ENCODE results near the gene TK1. TPM values are rescaled to one million over a fixed set of nuclear protein-coding genes. Genes with fewer than 3 reads are reported as not detected.
"Not testable (repeated sequence)": the region's sequence is repeated elsewhere in the genome, so short reads cannot be mapped to it uniquely, and the experiment has no call there.

The TK1 gene
- total RNA-seq (10 to 100 TPM; 84.4 to 86.2 TPM), polyA plus RNA-seq (2.2 TPM)

- ChIA-PET CTCF (interaction anchor here (0.6 to 2.5 kb wide), 9 partner anchors 9 to 76 kb away, joined by 3 to 17 read pairs (median 3); no protein-coding TSS in a partner anchor), POLR2A (no interaction called here)
- Histone ChIP-seq H3K9me3 (ENCODE audit: low read length) (no peaks in the 10 kb centered on the region), H3K4me1 (ENCODE audit: insufficient read depth, low read length) (peaks cover 6% of the 10 kb centered on the region), H3K27ac (ENCODE audit: low read depth, low read length) (peak within 1 kb of the TSS; percentile 54), H3K4me3 (ENCODE audit: low read length) (peak within 1 kb of the TSS; percentile 76), H3K27me3 (ENCODE audit: insufficient read depth, low read length, poor library complexity, severe bottlenecking) (no peaks in the 10 kb centered on the region), H3K36me3 (ENCODE audit: insufficient read depth, low read length) (no peaks in the 10 kb centered on the region)
- Mint-ChIP-seq H3K4me3 (peak within 1 kb of the TSS; percentile 74 to 87 (median 84)), H3K27ac (peak within 1 kb of the TSS in 3 of 8 donors; percentile 38 to 82 (median 72)), H3K4me1 (peaks cover 10 to 18% (median 17%) of the 10 kb centered on the region in 3 donors), H3K27me3 (no peaks in the 10 kb centered on the region), H3K9me3 (no peaks in the 10 kb centered on the region), H3K36me3 (no peaks in the 10 kb centered on the region)
- DNase-seq = peak; percentile 64 to 81 (median 68)
These were observed at the start of gene TK1, which contains the start of gene AFMID for GRCh38 chr17:78186692-78187595. TSS of gene TK1 (minus strand) at chr17:78187052. CDS start at chr17:78186994, 58 bp downstream. TSS of gene AFMID (plus strand) at chr17:78187362. CDS start at chr17:78187371, 9 bp downstream.

- POLR2A ChIA-PET = no interaction called here
These were observed 49.0 kb upstream of the TK1 start for GRCh38 chr17:78235885-78236284.

GRCh38 chr17:78235022-78235421 is 48.2 kb upstream of the TK1 start:
- POLR2A ChIA-PET; H3K9me3 Mint-ChIP-seq; H3K36me3 Mint-ChIP-seq; H3K36me3 ChIP-seq (ENCODE audit: insufficient read depth, low read length); DNase-seq; H3K4me3 ChIP-seq (ENCODE audit: low read length); H3K9me3 ChIP-seq (ENCODE audit: low read length); H3K27ac Mint-ChIP-seq; H3K27ac ChIP-seq (ENCODE audit: low read depth, low read length); H3K4me1 ChIP-seq (ENCODE audit: insufficient read depth, low read length); H3K4me3 Mint-ChIP-seq: not testable (repeated sequence)
- CTCF ChIA-PET = interaction anchor here (1.3 kb wide), 1 partner anchor 16 kb away, joined by 3 read pairs; no protein-coding TSS in a partner anchor
- peaks cover 12% of the 10 kb centered on the region for H3K27me3 ChIP-seq (ENCODE audit: insufficient read depth, low read length, poor library complexity, severe bottlenecking)
- Mint-ChIP-seq H3K4me1 (peaks cover 3 to 13% (median 5%) of the 10 kb centered on the region in 3 donors), H3K27me3 (peaks cover 19 to 30% of the 10 kb centered on the region in 2 donors)

More at GRCh38 chr17:78235885-78236284, 49.0 kb upstream of the TK1 start:
- Histone ChIP-seq H3K27me3 (ENCODE audit: insufficient read depth, low read length, poor library complexity, severe bottlenecking) (peaks cover 6% of the 10 kb centered on the region), H3K27ac (ENCODE audit: low read depth, low read length) (no peak overlapping the region), H3K9me3 (ENCODE audit: low read length) (no peaks in the 10 kb centered on the region), H3K36me3 (ENCODE audit: insufficient read depth, low read length) (no peaks in the 10 kb centered on the region), H3K4me1 (ENCODE audit: insufficient read depth, low read length) (no peaks in the 10 kb centered on the region), H3K4me3 (ENCODE audit: low read length) (no peak overlapping the region)
- Mint-ChIP-seq H3K27me3 (peaks cover 18 to 22% of the 10 kb centered on the region in 2 donors), H3K4me1 (peaks cover 3 to 10% (median 5%) of the 10 kb centered on the region in 3 donors), H3K36me3 (no peaks in the 10 kb centered on the region), H3K27ac (no peak overlapping the region), H3K9me3 (no peaks in the 10 kb centered on the region), H3K4me3 (no peak overlapping the region)
- no peak for DNase-seq
- CTCF ChIA-PET = interaction anchor here (1.3 kb wide), 1 partner anchor 15 kb away, joined by 3 read pairs; no protein-coding TSS in a partner anchor

GRCh38 chr17:78234261-78234865 is 47.5 kb upstream of the TK1 start:
- Mint-ChIP-seq H3K27me3 (peaks cover 19 to 30% of the 10 kb centered on the region in 2 donors), H3K36me3 (no peaks in the 10 kb centered on the region), H3K9me3 (no peaks in the 10 kb centered on the region), H3K4me3 (no peak overlapping the region), H3K27ac (no peak overlapping the region), H3K4me1 (peaks cover 3 to 13% (median 5%) of the 10 kb centered on the region in 3 donors)
- no peak overlapping the region for H3K27ac ChIP-seq (ENCODE audit: low read depth, low read length)
- H3K4me1 ChIP-seq (ENCODE audit: insufficient read depth, low read length) = no peaks in the 10 kb centered on the region
- no peaks in the 10 kb centered on the region for H3K9me3 ChIP-seq (ENCODE audit: low read length)
- DNase-seq = no peak
- H3K36me3 ChIP-seq (ENCODE audit: insufficient read depth, low read length) = no peaks in the 10 kb centered on the region
- H3K27me3 ChIP-seq (ENCODE audit: insufficient read depth, low read length, poor library complexity, severe bottlenecking) = peaks cover 12% of the 10 kb centered on the region
- no peak overlapping the region for H3K4me3 ChIP-seq (ENCODE audit: low read length)
- ChIA-PET CTCF (no interaction called here), POLR2A (no interaction called here)

- Mint-ChIP-seq H3K9me3 (no peaks in the 10 kb centered on the region), H3K36me3 (no peaks in the 10 kb centered on the region), H3K4me1 (peaks cover 3 to 13% (median 5%) of the 10 kb centered on the region in 3 donors), H3K27ac (no peak overlapping the region), H3K4me3 (no peak overlapping the region), H3K27me3 (peaks cover 23 to 30% of the 10 kb centered on the region in 2 donors)
- H3K27ac ChIP-seq (ENCODE audit: low read depth, low read length) = no peak overlapping the region
- H3K4me1 ChIP-seq (ENCODE audit: insufficient read depth, low read length) = no peaks in the 10 kb centered on the region
- ChIA-PET POLR2A (no interaction called here), CTCF (no interaction called here)
- H3K4me3 ChIP-seq (ENCODE audit: low read length) = no peak overlapping the region
- no peaks in the 10 kb centered on the region for H3K9me3 ChIP-seq (ENCODE audit: low read length)
- no peak for DNase-seq
- no peaks in the 10 kb centered on the region for H3K36me3 ChIP-seq (ENCODE audit: insufficient read depth, low read length)
- H3K27me3 ChIP-seq (ENCODE audit: insufficient read depth, low read length, poor library complexity, severe bottlenecking) = peaks cover 12% of the 10 kb centered on the region
These were observed 46.8 kb upstream of the TK1 start for GRCh38 chr17:78233678-78234077.

GRCh38 chr17:78232859-78233173 is 46.0 kb upstream of the TK1 start:
- peaks cover 3 to 13% (median 5%) of the 10 kb centered on the region in 3 donors for H3K4me1 Mint-ChIP-seq
- H3K36me3 Mint-ChIP-seq = no peaks in the 10 kb centered on the region
- H3K4me1 ChIP-seq (ENCODE audit: insufficient read depth, low read length) = no peaks in the 10 kb centered on the region
- H3K4me3 ChIP-seq (ENCODE audit: low read length) = no peak overlapping the region
- DNase-seq = no peak
- POLR2A ChIA-PET = no interaction called here
- H3K9me3 Mint-ChIP-seq = no peaks in the 10 kb centered on the region
- no peaks in the 10 kb centered on the region for H3K9me3 ChIP-seq (ENCODE audit: low read length)
- H3K27ac Mint-ChIP-seq = no peak overlapping the region
- H3K27ac ChIP-seq (ENCODE audit: low read depth, low read length) = no peak overlapping the region
- CTCF ChIA-PET = no interaction called here
- no peaks in the 10 kb centered on the region for H3K36me3 ChIP-seq (ENCODE audit: insufficient read depth, low read length)
- peaks cover 26 to 32% of the 10 kb centered on the region in 2 donors for H3K27me3 Mint-ChIP-seq
- peaks cover 12% of the 10 kb centered on the region for H3K27me3 ChIP-seq (ENCODE audit: insufficient read depth, low read length, poor library complexity, severe bottlenecking)
- no peak overlapping the region for H3K4me3 Mint-ChIP-seq

- no peak overlapping the region for H3K27ac ChIP-seq (ENCODE audit: low read depth, low read length)
- ChIA-PET POLR2A (interaction anchor here (0.6 kb wide), 1 partner anchor 360 kb away, joined by 15 read pairs; no protein-coding TSS in a partner anchor), CTCF (no interaction called here)
- H3K4me3 ChIP-seq (ENCODE audit: low read length) = no peak overlapping the region
- H3K9me3 ChIP-seq (ENCODE audit: low read length) = no peaks in the 10 kb centered on the region
- no peaks in the 10 kb centered on the region for H3K4me1 ChIP-seq (ENCODE audit: insufficient read depth, low read length)
- Mint-ChIP-seq H3K4me1 (peaks cover 3 to 13% (median 5%) of the 10 kb centered on the region in 3 donors), H3K9me3 (no peaks in the 10 kb centered on the region), H3K27ac (no peak overlapping the region), H3K36me3 (no peaks in the 10 kb centered on the region), H3K4me3 (peak overlapping the region in 1 of 7 donors; percentile 14), H3K27me3 (peaks cover 27 to 36% of the 10 kb centered on the region in 2 donors)
- H3K36me3 ChIP-seq (ENCODE audit: insufficient read depth, low read length) = no peaks in the 10 kb centered on the region
- peaks cover 12% of the 10 kb centered on the region for H3K27me3 ChIP-seq (ENCODE audit: insufficient read depth, low read length, poor library complexity, severe bottlenecking)
- no peak for DNase-seq
These were observed 45.4 kb upstream of the TK1 start for GRCh38 chr17:78231991-78232858.
